ENCODE measurements around the gene MAEL.

DNA sequence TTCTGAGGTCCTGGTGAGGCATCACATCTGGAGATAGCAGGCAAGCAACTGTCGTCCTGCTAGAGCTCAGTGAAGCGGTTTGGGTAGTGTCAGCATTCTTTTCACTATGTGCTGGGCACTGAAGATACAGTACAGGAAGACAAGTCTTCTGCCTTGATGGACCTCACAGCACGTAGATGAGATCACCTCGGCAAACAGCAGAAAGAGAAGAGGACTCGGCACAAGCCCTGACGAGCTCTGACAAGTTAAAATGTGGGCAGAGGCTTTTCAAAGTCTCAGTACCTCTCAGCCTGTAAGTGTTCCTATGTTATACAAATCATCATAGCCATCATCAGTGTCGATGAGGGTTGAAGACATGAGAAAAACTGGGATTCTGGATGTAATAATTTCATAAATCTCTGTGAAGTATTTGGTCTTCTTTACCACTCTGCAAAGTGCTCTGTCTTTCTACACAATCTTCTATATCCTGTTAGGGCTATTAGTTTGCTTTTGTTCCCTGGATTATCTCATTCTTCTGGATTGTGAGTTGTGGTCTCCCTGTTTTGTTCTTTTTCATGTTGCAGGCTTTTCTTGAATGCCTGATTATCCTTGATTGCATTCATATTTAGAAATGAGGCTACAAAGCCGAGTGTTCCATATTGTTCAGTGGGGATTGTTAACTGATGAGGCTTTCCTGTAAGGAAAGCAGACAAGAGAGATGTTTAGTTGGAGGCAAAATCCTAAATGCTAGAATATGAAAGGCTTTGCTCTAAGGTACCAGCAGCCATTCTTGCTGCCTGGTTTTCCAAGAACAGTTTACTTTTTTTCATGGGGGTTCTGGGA, 24.2 kb downstream of the MAEL start:
- no peak for TF ChIP-seq TAF1 (IDR thresholded peaks at IDR 0.05; ENCODE audit: borderline replicate concordance, insufficient read depth, low read length)
- TF ChIP-seq, protein P1, sequence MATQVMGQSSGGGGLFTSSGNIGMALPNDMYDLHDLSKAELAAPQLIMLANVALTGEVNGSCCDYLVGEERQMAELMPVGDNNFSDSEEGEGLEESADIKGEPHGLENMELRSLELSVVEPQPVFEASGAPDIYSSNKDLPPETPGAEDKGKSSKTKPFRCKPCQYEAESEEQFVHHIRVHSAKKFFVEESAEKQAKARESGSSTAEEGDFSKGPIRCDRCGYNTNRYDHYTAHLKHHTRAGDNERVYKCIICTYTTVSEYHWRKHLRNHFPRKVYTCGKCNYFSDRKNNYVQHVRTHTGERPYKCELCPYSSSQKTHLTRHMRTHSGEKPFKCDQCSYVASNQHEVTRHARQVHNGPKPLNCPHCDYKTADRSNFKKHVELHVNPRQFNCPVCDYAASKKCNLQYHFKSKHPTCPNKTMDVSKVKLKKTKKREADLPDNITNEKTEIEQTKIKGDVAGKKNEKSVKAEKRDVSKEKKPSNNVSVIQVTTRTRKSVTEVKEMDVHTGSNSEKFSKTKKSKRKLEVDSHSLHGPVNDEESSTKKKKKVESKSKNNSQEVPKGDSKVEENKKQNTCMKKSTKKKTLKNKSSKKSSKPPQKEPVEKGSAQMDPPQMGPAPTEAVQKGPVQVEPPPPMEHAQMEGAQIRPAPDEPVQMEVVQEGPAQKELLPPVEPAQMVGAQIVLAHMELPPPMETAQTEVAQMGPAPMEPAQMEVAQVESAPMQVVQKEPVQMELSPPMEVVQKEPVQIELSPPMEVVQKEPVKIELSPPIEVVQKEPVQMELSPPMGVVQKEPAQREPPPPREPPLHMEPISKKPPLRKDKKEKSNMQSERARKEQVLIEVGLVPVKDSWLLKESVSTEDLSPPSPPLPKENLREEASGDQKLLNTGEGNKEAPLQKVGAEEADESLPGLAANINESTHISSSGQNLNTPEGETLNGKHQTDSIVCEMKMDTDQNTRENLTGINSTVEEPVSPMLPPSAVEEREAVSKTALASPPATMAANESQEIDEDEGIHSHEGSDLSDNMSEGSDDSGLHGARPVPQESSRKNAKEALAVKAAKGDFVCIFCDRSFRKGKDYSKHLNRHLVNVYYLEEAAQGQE (IDR thresholded peaks at IDR 0.05; ENCODE audit: insufficient read depth in 1 of 2, low read depth in 2 of 2, low read length in 2 of 2): no peak
- TF ChIP-seq POLR2AphosphoS5 (IDR thresholded peaks at IDR 0.05; ENCODE audit: low read depth, low read length): no peak
- no peak for TF ChIP-seq SIN3A (IDR thresholded peaks at IDR 0.05; ENCODE audit: borderline replicate concordance, insufficient read depth, low read length)

Measured in PFSK-1 (cell line).